H9 (cell line): ENCODE results near the gene SV2A. TPM values are rescaled to one million over a fixed set of nuclear protein-coding genes. Genes with fewer than 3 reads are reported as not detected.
A peak's percentile ranks its signal among the peaks of the same experiment; 100 is the strongest.

ENCODE experiments used
- DNase-seq: peaks from one replicate; pipeline ENCODE4 v3.0.0-alpha.2; 2017
- H2AFZ ChIP-seq: one replicate; pipeline ENCODE4 v1.6.1; 2013; ENCODE audit warnings: mild to moderate bottlenecking, low read length, control low read depth, moderate library complexity
- H2AK5ac ChIP-seq: 2 replicates; pipeline ENCODE4 v1.6.1; 2013; ENCODE audit warnings: low read length, control low read depth, mixed read lengths; ENCODE audit not compliant: insufficient read length
- H2BK120ac ChIP-seq: one replicate; pipeline ENCODE4 v1.6.1; 2013; ENCODE audit warnings: low read depth, mild to moderate bottlenecking, low read length, control low read depth, inconsistent platforms; ENCODE audit not compliant: poor library complexity, severe bottlenecking
- H2BK12ac ChIP-seq: 2 replicates; pipeline ENCODE4 v1.6.1; 2013; ENCODE audit warnings: low read length, control low read depth, mixed read lengths, low read depth; ENCODE audit not compliant: insufficient read length
- H2BK15ac ChIP-seq: 2 replicates; pipeline ENCODE4 v1.6.1; 2013; ENCODE audit warnings: low read depth, low read length, control low read depth
- H2BK20ac ChIP-seq: one replicate; pipeline ENCODE4 v1.6.1; 2013; ENCODE audit warnings: low read depth, mild to moderate bottlenecking, low read length, control low read depth, inconsistent platforms; ENCODE audit not compliant: poor library complexity, severe bottlenecking
- H2BK5ac ChIP-seq: 2 replicates; pipeline ENCODE4 v1.6.1; 2013; ENCODE audit warnings: low read length, control low read depth, mixed read lengths; ENCODE audit not compliant: insufficient read length
- H3K14ac ChIP-seq: 2 replicates; pipeline ENCODE4 v1.6.1; 2013; ENCODE audit warnings: low read length, control low read depth; ENCODE audit not compliant: insufficient read depth
- H3K18ac ChIP-seq: 2 replicates; pipeline ENCODE4 v1.6.1; 2013; ENCODE audit warnings: low read depth, mild to moderate bottlenecking, mixed read lengths, low read length, control low read depth; ENCODE audit not compliant: insufficient read length
- H3K23ac ChIP-seq: 2 replicates; pipeline ENCODE4 v1.6.1; 2013; ENCODE audit warnings: low read length, control low read depth, mixed read lengths, low read depth; ENCODE audit not compliant: insufficient read length
- H3K23me2 ChIP-seq: 2 replicates; pipeline ENCODE4 v1.6.1; 2013; ENCODE audit warnings: low read depth, mild to moderate bottlenecking, mixed read lengths, low read length, control low read depth; ENCODE audit not compliant: insufficient read length, poor library complexity, severe bottlenecking
- H3K27ac ChIP-seq: 2 replicates; pipeline ENCODE4 v1.5.1; 2013; ENCODE audit warnings: low read length, control low read depth, mixed read lengths, low read depth; ENCODE audit not compliant: insufficient read length
- H3K27me3 ChIP-seq: 2 replicates; pipeline ENCODE4 v1.6.1; 2013; ENCODE audit warnings: low read length, control low read depth, inconsistent platforms; ENCODE audit not compliant: insufficient read depth
- H3K4ac ChIP-seq: 2 replicates; pipeline ENCODE4 v1.6.1; 2013; ENCODE audit warnings: low read depth, mild to moderate bottlenecking, control low read depth, inconsistent platforms, low read length, moderate library complexity
- H3K4me1 ChIP-seq: 2 replicates; pipeline ENCODE4 v1.6.1; 2013; ENCODE audit warnings: low read length, control low read depth, inconsistent platforms; ENCODE audit not compliant: insufficient read depth
- H3K4me2 ChIP-seq: 2 replicates; pipeline ENCODE4 v1.6.1; 2013; ENCODE audit warnings: low read length, control low read depth, mixed read lengths; ENCODE audit not compliant: insufficient read length, insufficient read depth
- H3K56ac ChIP-seq: 2 replicates; pipeline ENCODE4 v1.6.1; 2013; ENCODE audit warnings: low read depth, mild to moderate bottlenecking, mixed read lengths, low read length, control low read depth; ENCODE audit not compliant: insufficient read length
- H3K79me1 ChIP-seq: 2 replicates; pipeline ENCODE4 v1.6.1; 2013; ENCODE audit warnings: low read depth, mild to moderate bottlenecking, moderate library complexity, low read length, control low read depth, inconsistent platforms; ENCODE audit not compliant: insufficient read depth, poor library complexity, severe bottlenecking
- H3K79me2 ChIP-seq: 2 replicates; pipeline ENCODE4 v1.6.1; 2013; ENCODE audit warnings: low read length, control low read depth, inconsistent platforms; ENCODE audit not compliant: insufficient read depth
- H3K9ac ChIP-seq: 2 replicates; pipeline ENCODE4 v1.6.1; 2013; ENCODE audit warnings: low read length, control low read depth, mixed read lengths; ENCODE audit not compliant: insufficient read length; ENCODE audit errors: extremely low read depth
- H3K9me3 ChIP-seq: one replicate; pipeline ENCODE4 v1.6.1; 2013; ENCODE audit warnings: low read depth, low read length, inconsistent platforms; ENCODE audit not compliant: control insufficient read depth
- H3T11ph ChIP-seq: one replicate; pipeline ENCODE4 v1.6.1; 2013; ENCODE audit warnings: mild to moderate bottlenecking, low read length, control low read depth, inconsistent platforms
- H4K20me1 ChIP-seq: one replicate; pipeline ENCODE4 v1.6.1; 2013; ENCODE audit not compliant: control insufficient read depth, insufficient read length, insufficient read depth
- H4K5ac ChIP-seq: 2 replicates; pipeline ENCODE4 v1.6.1; 2013; ENCODE audit warnings: low read depth, mild to moderate bottlenecking, mixed read lengths, low read length, control low read depth; ENCODE audit not compliant: insufficient read length
- H4K8ac ChIP-seq: replicated peaks from 2 replicates; pipeline ENCODE4 v1.6.1; 2013; ENCODE audit warnings: low read length, control low read depth, mixed read lengths, low read depth; ENCODE audit not compliant: insufficient read length
- H4K91ac ChIP-seq: 2 replicates; pipeline ENCODE4 v1.6.1; 2013; ENCODE audit warnings: low read depth, mild to moderate bottlenecking, moderate library complexity, mixed read lengths, low read length, control low read depth; ENCODE audit not compliant: insufficient read length
- H3K27ac Mint-ChIP-seq, 3 experiments: 2 replicates in 2 of 3; 3 replicates in 1 of 3; pipeline ENCODE4 v1.8.0; 2020 to 2021; ENCODE audit warnings: mixed read lengths in 3 of 3, mild to moderate bottlenecking in 1 of 3, moderate library complexity in 1 of 3
- H3K27me3 Mint-ChIP-seq: 2 replicates; pipeline ENCODE4 v1.8.0; 2021; ENCODE audit warnings: low read depth, mild to moderate bottlenecking, moderate library complexity, mixed read lengths
- H3K36me3 Mint-ChIP-seq, 3 experiments: 2 replicates in 2 of 3; 3 replicates in 1 of 3; pipeline ENCODE4 v1.8.0; 2020 to 2021; ENCODE audit warnings: low read depth in 3 of 3, mixed read lengths in 3 of 3; ENCODE audit not compliant: insufficient read depth in 1 of 3
- H3K4me1 Mint-ChIP-seq, 2 experiments: 2 replicates each; pipeline ENCODE4 v1.8.0; 2020; ENCODE audit warnings: mixed read lengths in 2 of 2
- H3K4me3 Mint-ChIP-seq, 2 experiments: 2 replicates in 1 of 2; 3 replicates in 1 of 2; pipeline ENCODE4 v1.8.0; 2020 to 2021; ENCODE audit warnings: mild to moderate bottlenecking in 2 of 2, mixed read lengths in 2 of 2, moderate library complexity in 1 of 2
- H3K9me3 Mint-ChIP-seq, 2 experiments: 2 replicates in 1 of 2; 3 replicates in 1 of 2; pipeline ENCODE4 v1.8.0; 2020; ENCODE audit warnings: mild to moderate bottlenecking in 2 of 2, mixed read lengths in 2 of 2, moderate library complexity in 1 of 2
- CTCF ChIP-seq: fragments of 200-600 bp; sonication (generic); conservative IDR thresholded peaks from 3 replicates; pipeline ENCODE4 v1.8.0; 2021; ENCODE audit warnings: antibody characterized with exemption, mild to moderate bottlenecking
- WGBS: extraction: QIAGEN DNeasy Blood & Tissue Kit; methylation state at CpG from one replicate; pipeline ENCODE4 v1.1.7; 2013; ENCODE audit warnings: missing lambda C conversion rate, low lambda C conversion rate, mixed read lengths; ENCODE audit not compliant: insufficient read length; ENCODE audit errors: extremely low coverage; 5-methylcytosine and 5-hydroxymethylcytosine counted together
- total RNA-seq: library from RNA; stranded (reverse); gene quantifications from 2 replicates; pipeline ENCODE4 v1.2.1, GENCODE V29; 2021

The SV2A gene
- total RNA-seq, 1 experiment from 2014 or later: 42.4 TPM

DNA sequence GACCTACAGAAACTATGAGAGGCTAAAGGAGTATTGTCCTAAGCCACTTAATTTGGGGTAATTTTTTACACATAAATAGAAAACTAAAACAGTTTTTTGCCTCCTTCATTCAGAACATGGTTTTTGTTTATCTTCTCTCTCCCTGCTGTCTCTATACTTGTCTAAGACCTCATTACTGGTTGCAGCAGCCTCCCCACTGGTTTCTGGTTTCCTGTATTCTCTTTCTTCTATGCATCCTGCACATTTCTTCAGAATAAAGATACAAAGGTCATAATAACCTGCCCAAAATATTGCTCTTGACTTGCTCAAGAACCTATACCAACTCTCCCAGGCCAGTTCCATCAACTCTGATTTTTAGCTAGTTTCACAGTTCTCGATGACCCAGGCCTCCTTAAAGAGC lies 38.1 kb downstream of the SV2A start:
- Histone ChIP-seq H2AFZ (no peak overlapping the region), H3K18ac (no peak overlapping the region), H3K27me3 (no peaks in the 10 kb centered on the region), H2BK20ac (no peak overlapping the region), H4K8ac (no peak overlapping the region), H3K9ac (no peak overlapping the region), H3K4ac (no peak overlapping the region), H3K14ac (no peak overlapping the region), H2BK15ac (no peak overlapping the region), H3K27ac (no peak overlapping the region), H3K23me2 (peaks cover 2% of the 10 kb centered on the region), H3K4me2 (no peak overlapping the region), H3K56ac (no peak overlapping the region), H3K79me2 (no peaks in the 10 kb centered on the region), H4K5ac (no peak overlapping the region), H3K23ac (no peak overlapping the region), H2BK5ac (no peak overlapping the region), H3K9me3 (no peaks in the 10 kb centered on the region), H3K79me1 (no peaks in the 10 kb centered on the region), H2BK12ac (no peak overlapping the region), H2BK120ac (no peak overlapping the region), H3T11ph (no peak overlapping the region), H4K20me1 (no peaks in the 10 kb centered on the region), H4K91ac (no peak overlapping the region), H3K4me1 (peaks cover 2% of the 10 kb centered on the region; the same call in 1 of the 2 replicates), H2AK5ac (no peak overlapping the region)
- Mint-ChIP-seq H3K9me3 (no peaks in the 10 kb centered on the region), H3K27me3 (no peaks in the 10 kb centered on the region), H3K4me1 (peaks cover 0 to 3% of the 10 kb centered on the region in 2 experiments; a peak in 1 of 4 replicates), H3K27ac (peak overlapping the region in 1 of 3 experiments; percentile 18; a peak in 1 of 7 replicates), H3K36me3 (no peaks in the 10 kb centered on the region), H3K4me3 (no peak overlapping the region)
- no peak for TF ChIP-seq CTCF
- no CpG with 5 or more reads among the region's 1 CpG for WGBS
- no peak for DNase-seq
